Measurements from ENCODE around the gene TUBB. TPM values are rescaled to one million over a fixed set of nuclear protein-coding genes. Genes with fewer than 3 reads are reported as not detected.

TUBB gene
- total and polyA plus RNA-seq, 2 of the 4 experiments (the other 2 are of a cell fraction) = 1,401 to 2,004 TPM

GRCh38 chr6:30741789-30742315 is 21.7 kb downstream of the TUBB start:
- peaks cover 48% of the 10 kb centered on the region for H3K36me3 ChIP-seq (ENCODE audit: control insufficient read depth, insufficient read depth, low read length)
- H2BK5ac ChIP-seq (ENCODE audit: low read depth, low read length, poor library complexity, severe bottlenecking) = peak overlapping the region; percentile 80
- in situ Hi-C loops (cut with MboI; ENCODE audit: low sequenced_read_pairs) (loop anchor here (5.0 kb wide), 3 partner anchors 40 to 335 kb away; no protein-coding TSS in a partner anchor), dilution Hi-C loops (cut with HindIII; ENCODE audit: low sequenced_read_pairs, unreplicated experiment) (no loop called here), intact Hi-C loops (cut with micrococcal nuclease) (loop anchor here (1.0 to 5.0 kb wide), 4 partner anchors 39 to 345 kb away; no protein-coding TSS in a partner anchor)
- H3K23ac ChIP-seq (ENCODE audit: low read depth, low read length) = peak overlapping the region; percentile 99
- DNase-seq (no peak), ATAC-seq (ENCODE audit: low read depth) (peak; percentile 25; the same call in 1 of the 2 replicates)
- H3K4me1 ChIP-seq (ENCODE audit: control insufficient read depth, insufficient read depth, low read length) = peaks cover 15% of the 10 kb centered on the region
- H3K56ac ChIP-seq (ENCODE audit: extremely low read depth, insufficient read depth, low read length) = peak overlapping the region; percentile 98
- TF ChIP-seq MAZ (IDR thresholded peaks at IDR 0.05; ENCODE audit: borderline replicate concordance, low read depth, low read length) (peak; percentile 63; the same call in 1 of the 2 replicates), POLR2A (IDR thresholded peaks at IDR 0.05; ENCODE audit: low read depth, low read length) (peak; percentile 90), CHD1 (IDR thresholded peaks at IDR 0.05; ENCODE audit: low read depth, low read length) (peak; percentile 25; the same call in 1 of the 2 replicates), RFX5 (IDR thresholded peaks at IDR 0.05; ENCODE audit: low read depth, low read length) (no peak)
- H2BK20ac ChIP-seq (ENCODE audit: low read depth, low read length) = peak overlapping the region; percentile 78
- H3K4me2 ChIP-seq (ENCODE audit: low read depth, low read length) = peak overlapping the region; percentile 92
- H3K9me3 ChIP-seq (ENCODE audit: control insufficient read depth, insufficient read depth, low read length) = no peaks in the 10 kb centered on the region
- H3K4me3 ChIP-seq (ENCODE audit: insufficient read depth, low read depth, low read length) = peak overlapping the region; percentile 96
- peak overlapping the region; percentile 92 to 98 for H4K8ac ChIP-seq (ENCODE audit: low read depth in 2 of 2, low read length in 2 of 2)
- H3K27me3 ChIP-seq (ENCODE audit: control insufficient read depth, insufficient read depth, low read length) = no peaks in the 10 kb centered on the region
- H3K27ac ChIP-seq (ENCODE audit: insufficient read depth, low read length) = peak overlapping the region; percentile 97
- H3K4ac ChIP-seq (ENCODE audit: low read depth, low read length) = peak overlapping the region; percentile 100
- H4K91ac ChIP-seq (ENCODE audit: insufficient read depth, low read depth, low read length) = peak overlapping the region; percentile 98
- peak overlapping the region; percentile 79; the same call in 2 of the 3 replicates for H2BK15ac ChIP-seq (ENCODE audit: low read depth, low read length)
- peak overlapping the region; percentile 76 for H2AFZ ChIP-seq (replicated peaks; ENCODE audit: low read length, poor library complexity)
- H3K79me1 ChIP-seq (ENCODE audit: low read depth in 1 of 2, low read length in 2 of 2) = peaks cover 37 to 71% of the 10 kb centered on the region in 2 experiments
- peak overlapping the region; percentile 100 for H3K14ac ChIP-seq (replicated peaks; ENCODE audit: low read depth, low read length)
- H4K20me1 ChIP-seq (ENCODE audit: insufficient read depth, low read length) = peaks cover 21% of the 10 kb centered on the region
- 7% methylated on average over 2 of the region's 13 CpGs; no CpG with 5 or more reads in 1 of the 2 experiments for WGBS, 2 experiments (ENCODE audit: extremely low coverage in 2 of 2, insufficient read length in 1 of 2)
- peak overlapping the region; percentile 99 for H2AK9ac ChIP-seq (replicated peaks; ENCODE audit: low read depth, low read length, poor library complexity)
- H2AK5ac ChIP-seq (ENCODE audit: low read depth, low read length) = peak overlapping the region; percentile 98
- H4K5ac ChIP-seq (ENCODE audit: low read depth, low read length) = peak overlapping the region; percentile 79
- ChIA-PET CTCF (no interaction called here), POLR2A (ENCODE audit: unreplicated experiment) (interaction anchor here (0.5 to 3.2 kb wide), 6 partner anchors 10 to 147 kb away, joined by 3 to 19 read pairs (median 4); no protein-coding TSS in a partner anchor)
- no TSS peak for BruUV-seq (replicated peaks)
- H3K9ac ChIP-seq (ENCODE audit: low read depth, low read length) = peak overlapping the region; percentile 97
- H2BK120ac ChIP-seq (ENCODE audit: low read depth, low read length) = peak overlapping the region; percentile 92
- peaks cover 13% of the 10 kb centered on the region for H3K9me1 ChIP-seq (ENCODE audit: insufficient read depth, low read length)
- H3K18ac ChIP-seq (ENCODE audit: low read depth, low read length) = peak overlapping the region; percentile 96
